K562 (cell line): ENCODE measurements around the gene LTA. TPM values are rescaled to one million over a fixed set of nuclear protein-coding genes. Genes with fewer than 3 reads are reported as not detected.
A peak's percentile ranks its signal among the peaks of the same experiment; 100 is the strongest.

ENCODE experiments used
- ATAC-seq: fragments of 200-7000 bp; cut with Tn5 transposase; 3 replicates; pipeline ENCODE4 v1.9.1; 2020; ENCODE audit warnings: moderate library complexity
- BruUV-seq: library from RNA; stranded (reverse); fragments of 400-500 nt; replicated peaks from 2 replicates; lab custom pipeline; 2021; lab: Mats Ljungman, UMichigan
- CTCF ChIA-PET: fragments of 300-600 bp; formaldehyde crosslinking; extraction: SDS; loops from one replicate; lab custom pipeline; 2021; ENCODE audit warnings: low intra/inter-chr PET ratio; lab: Yijun Ruan, JAX
- POLR2A ChIA-PET: fragments of 300-600, 350-650 bp; sonication (Branson Sonifier 250); formaldehyde crosslinking; extraction: SDS; loops from one replicate; lab custom pipeline; 2021; ENCODE audit warnings: antibody characterized with exemption, inconsistent platforms; lab: Yijun Ruan, JAX
- DNase-seq, 4 experiments: peaks; one replicate each; pipeline versions ENCODE4 v3.0.0 to v3.0.0-alpha.2; 2011 to 2018; ENCODE audit warnings: low spot score in 3 of 4, mixed read lengths in 3 of 4; ENCODE audit errors: extremely low read depth in 1 of 4
- FAIRE-seq: peaks from 2 replicates; lab custom pipeline; 2011; peaks lifted over from hg19 to GRCh38; lab: Jason Lieb, UNC
- H2AFZ ChIP-seq: 2 replicates; pipeline ENCODE4 v1.6.0; 2011; ENCODE audit warnings: low read depth, low read length, control low read depth, inconsistent platforms
- H3K27ac ChIP-seq: fragments of 200-600 bp; 3 replicates; pipeline ENCODE4 v1.8.0; 2011; ENCODE audit warnings: low read depth, mild to moderate bottlenecking, control low read depth, inconsistent platforms, low read length, moderate library complexity, mixed read lengths; ENCODE audit errors: extremely low read depth
- H3K27me3 ChIP-seq, 2 experiments: fragments of 300-600 bp in 1 of 2; 2 replicates in 1 of 2; 3 replicates in 1 of 2; pipeline versions ENCODE4 v1.6.0 to v1.8.0; 2011; ENCODE audit warnings: inconsistent platforms in 2 of 2, low read length in 2 of 2, mild to moderate bottlenecking in 1 of 2, mixed read lengths in 1 of 2, moderate library complexity in 1 of 2; ENCODE audit not compliant: control insufficient read depth in 2 of 2, insufficient read depth in 2 of 2
- H3K36me3 ChIP-seq: fragments of 300-600 bp; 3 replicates; pipeline ENCODE4 v1.8.0; 2011; ENCODE audit warnings: mild to moderate bottlenecking, low read length, inconsistent platforms; ENCODE audit not compliant: control insufficient read depth, insufficient read depth
- H3K4me1 ChIP-seq, 2 experiments: fragments of 200-600 bp in 1 of 2; replicated peaks in 1 of 2; 2 replicates in 1 of 2; 3 replicates in 1 of 2; pipeline versions ENCODE4 v1.5.1 to v1.8.0; 2011; ENCODE audit warnings: inconsistent platforms in 2 of 2, low read length in 2 of 2, mild to moderate bottlenecking in 1 of 2, mixed read lengths in 1 of 2, moderate library complexity in 1 of 2; ENCODE audit not compliant: control insufficient read depth in 2 of 2, insufficient read depth in 2 of 2
- H3K4me2 ChIP-seq: 2 replicates; pipeline ENCODE4 v1.6.1; 2011; ENCODE audit warnings: low read length, control low read depth, inconsistent platforms, mixed read lengths; ENCODE audit not compliant: insufficient read depth
- H3K4me3 ChIP-seq: fragments of 200-600 bp; sonication (generic), shearing (Covaris generic); 2 replicates; pipeline ENCODE4 v1.5.1; 2016; ENCODE audit warnings: control low read depth, inconsistent platforms
- H3K79me2 ChIP-seq: fragments of 200-600 bp; 3 replicates; pipeline ENCODE4 v1.8.0; 2011; ENCODE audit warnings: low read length, inconsistent platforms; ENCODE audit not compliant: control insufficient read depth, insufficient read depth
- H3K9ac ChIP-seq, 2 experiments: 2 replicates each; pipeline versions ENCODE4 v1.6.0 to v1.6.1; 2011; ENCODE audit warnings: low read depth in 2 of 2, low read length in 2 of 2, control low read depth in 1 of 2, inconsistent platforms in 1 of 2, mild to moderate bottlenecking in 1 of 2, mixed read lengths in 1 of 2; ENCODE audit not compliant: insufficient read depth in 1 of 2
- H3K9me1 ChIP-seq: one replicate; pipeline ENCODE4 v1.6.0; 2011; ENCODE audit warnings: inconsistent platforms, mild to moderate bottlenecking, low read length, moderate library complexity; ENCODE audit not compliant: control insufficient read depth, insufficient read depth
- H3K9me3 ChIP-seq: replicated peaks from 2 replicates; pipeline ENCODE4 v1.5.1; 2011; ENCODE audit warnings: low read depth, low read length, inconsistent platforms; ENCODE audit not compliant: control insufficient read depth, insufficient read depth
- H4K20me1 ChIP-seq: replicated peaks from 2 replicates; pipeline ENCODE4 v1.6.1; 2011; ENCODE audit warnings: low read length, inconsistent platforms, mixed read lengths; ENCODE audit not compliant: control insufficient read depth, insufficient read depth
- BHLHE40 ChIP-seq: IDR thresholded peaks from 2 replicates; pipeline ENCODE4 v1.6.1; 2011; ENCODE audit warnings: low read length, improper control_type of control experiment
- CCNT2 ChIP-seq: IDR thresholded peaks from 2 replicates; pipeline ENCODE4 v1.6.1; 2011; ENCODE audit warnings: borderline replicate concordance, low read depth, mild to moderate bottlenecking, moderate library complexity, mixed read lengths, low read length; ENCODE audit not compliant: insufficient read length; ENCODE audit errors: extremely low read depth
- DMBX1 ChIP-seq: fragments of 250-450 bp; sonication (Bioruptor Pico); IDR thresholded peaks from 2 replicates; pipeline ENCODE4 v1.8.0; 2022; ENCODE audit warnings: inconsistent platforms, mild to moderate bottlenecking, moderate library complexity, borderline replicate concordance
- ETV6 ChIP-seq, 3 experiments: fragments of 150-350 bp in 1 of 3; sonication (generic) in 1 of 3; formaldehyde crosslinking in 1 of 3; IDR thresholded peaks; 2 replicates each; pipeline versions ENCODE4 v1.6.1 to v1.8.0; 2014 to 2022; ENCODE audit warnings: borderline replicate concordance in 2 of 3, low read depth in 2 of 3, antibody characterized with exemption in 1 of 3, low read length in 1 of 3, mild to moderate bottlenecking in 1 of 3, missing genetic modification reagents in 1 of 3
- NFRKB ChIP-seq: fragments of 450-650 bp; IDR thresholded peaks from 2 replicates; pipeline ENCODE4 v1.6.1; 2016; ENCODE audit warnings: low read depth
- POLR2A ChIP-seq: fragments of 450-650 bp; conservative IDR thresholded peaks from 2 replicates; pipeline ENCODE4 v1.6.1; 2016
- POLR2AphosphoS2 ChIP-seq: IDR thresholded peaks from 2 replicates; pipeline ENCODE4 v1.6.1; 2012; ENCODE audit warnings: low read length, improper control_type of control experiment
- PRPF4 ChIP-seq: fragments of 200-400 bp; formaldehyde crosslinking; IDR thresholded peaks from one replicate; pipeline ENCODE4 v1.6.1; 2017; ENCODE audit warnings: low read length, low read depth, mild to moderate bottlenecking; ENCODE audit not compliant: insufficient read depth, poor library complexity, severe bottlenecking
- RBFOX2 ChIP-seq: fragments of 200-400 bp; formaldehyde crosslinking; IDR thresholded peaks from 2 replicates; pipeline ENCODE4 v1.6.1; 2017; ENCODE audit warnings: low read depth, mild to moderate bottlenecking, low read length, moderate library complexity
- SRSF7 ChIP-seq: fragments of 200-400 bp; formaldehyde crosslinking; optimal IDR thresholded peaks from 2 replicates; pipeline ENCODE3; 2017; ENCODE audit warnings: mild to moderate bottlenecking, low read depth, low read length
- ZNF175 ChIP-seq: fragments of 200-800 bp; sonication (Bioruptor generic); IDR thresholded peaks from 2 replicates; pipeline ENCODE4 v1.6.1; 2016; ENCODE audit warnings: low read depth, mild to moderate bottlenecking, missing genetic modification characterization, missing compliant biosample characterization
- ZZZ3 ChIP-seq: fragments of 450-650 bp; IDR thresholded peaks from 2 replicates; pipeline ENCODE4 v1.6.1; 2016; ENCODE audit warnings: antibody characterized with exemption, mild to moderate bottlenecking, moderate library complexity
- WGBS: fragments of 100-300 bp; shearing (Covaris generic); methylation state at CpG from one replicate; pipeline ENCODE4 v1.1.6; 2016; ENCODE audit warnings: low coverage, mixed read lengths; ENCODE audit not compliant: insufficient coverage; ENCODE audit errors: missing lambda C conversion rate; 5-methylcytosine and 5-hydroxymethylcytosine counted together
- in situ Hi-C: fragments of 300-500 bp; cut with MboI; formaldehyde crosslinking; loops from 4 replicates; pipeline ENCODE4 v1.15.0; 2018; ENCODE audit warnings: inconsistent platforms, mixed read lengths
- intact Hi-C: fragments of 100-400 bp; cut with micrococcal nuclease; formaldehyde crosslinking; loops from 2 replicates; pipeline ENCODE4 v1.14.2; 2022
- polyA plus RNA-seq, 8 experiments: library from polyadenylated mRNA; depleted of rRNA in 4 of 8; stranded (reverse) in 5 of 8; unstranded in 3 of 8; fragments of >200 nt; fragmentation: Nextera tagmentation in 2 of 8; fragmentation: Illumina TruSeq in 1 of 8; extraction: Ambion mirVana in 2 of 8; extraction: Trizol in 1 of 8; gene quantifications; 2 replicates each; pipeline versions ENCODE4 v1.2.1 to v1.2.3, GENCODE V29; 2011 to 2014; ENCODE audit warnings: inconsistent platforms in 1 of 8, missing spikeins in 1 of 8
- total RNA-seq, 7 experiments: library from RNA; depleted of rRNA in 6 of 7; stranded (reverse); fragments of >200 nt in 6 of 7; fragmentation: Illumina TruSeq in 2 of 7; extraction: Trizol in 2 of 7; gene quantifications; 2 replicates each; pipeline versions ENCODE4 v1.2.1 to v1.2.3, GENCODE V29; 2011 to 2021; ENCODE audit warnings: low replicate concordance in 1 of 7
- TF ChIP-seq, protein P1 (sequence below): fragments of 250-450 bp; sonication (Bioruptor Pico); IDR thresholded peaks from 2 replicates; pipeline ENCODE4 v1.8.0; 2021; ENCODE audit warnings: moderate library complexity, mild to moderate bottlenecking, inconsistent platforms
- TF ChIP-seq, protein P2 (sequence below): fragments of 450-650 bp; IDR thresholded peaks from 2 replicates; pipeline ENCODE4 v1.6.1; 2016; ENCODE audit warnings: antibody characterized with exemption
- TF ChIP-seq, protein P3 (sequence below): sonication (generic); formaldehyde crosslinking; IDR thresholded peaks from 2 replicates; pipeline ENCODE4 v1.8.0; 2022; ENCODE audit warnings: mild to moderate bottlenecking, missing genetic modification reagents, borderline replicate concordance

The LTA gene
- total and polyA plus RNA-seq, 9 of the 15 experiments (the other 6 are each of a cell fraction or from before 2014, with no cell fraction given) = 0.80 TPM; not detected in 8

DNA sequence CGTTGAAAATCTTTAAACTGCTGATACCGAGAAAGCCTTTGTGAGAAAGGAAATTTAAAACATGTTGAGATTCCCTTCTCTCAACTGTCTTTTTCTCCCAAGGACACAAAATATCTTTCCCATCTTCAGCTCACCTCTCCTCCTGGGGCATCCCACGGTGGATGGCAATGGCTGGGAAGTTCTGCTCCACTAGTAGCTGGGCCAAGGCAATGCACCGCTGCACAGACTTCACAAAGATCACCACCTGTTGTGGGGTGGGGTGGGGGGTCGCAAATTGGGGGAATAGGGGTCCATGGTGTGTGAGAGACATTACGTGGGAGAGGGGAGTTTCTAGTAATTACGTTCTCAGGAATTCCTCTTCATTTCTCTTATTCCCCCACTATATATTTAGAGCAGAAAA, 40.9 kb upstream of the LTA start:
- H2AFZ ChIP-seq = no peak overlapping the region
- H3K4me2 ChIP-seq = no peak overlapping the region
- no peak overlapping the region for H3K4me3 ChIP-seq
- H3K4me1 ChIP-seq = peaks cover 2 to 18% of the 10 kb centered on the region in 2 experiments
- no peak overlapping the region for H3K27ac ChIP-seq
- H3K27me3 ChIP-seq = no peaks in the 10 kb centered on the region
- POLR2A ChIA-PET = interaction anchor here (0.6 to 6.3 kb wide), 18 partner anchors 7 to 1307 kb away, joined by 3 to 107 read pairs (median 5); partner anchors contain the start of genes DDX39B, NFKBIL1 and TAP2
- H3K9me3 ChIP-seq = no peaks in the 10 kb centered on the region
- intact Hi-C loops (no loop called here), in situ Hi-C loops (loop anchor here (5.0 to 25.0 kb wide), 2 partner anchors 34 to 1431 kb away; partner anchors contain the start of genes BRD2, HLA-DMA and MICB)
- no peak for FAIRE-seq
- no peak overlapping the region for H3K9ac ChIP-seq
- 91% methylated on average over 7 of the region's 7 CpGs for WGBS
- ATAC-seq = no peak
- peaks cover 30% of the 10 kb centered on the region for H3K79me2 ChIP-seq
- BruUV-seq = no TSS peak
- H4K20me1 ChIP-seq = peaks cover 36% of the 10 kb centered on the region
- DNase-seq = no peak
- CTCF ChIA-PET = no interaction called here
- peaks cover 6% of the 10 kb centered on the region for H3K9me1 ChIP-seq
- peaks cover 67% of the 10 kb centered on the region for H3K36me3 ChIP-seq
- TF ChIP-seq POLR2A = peak; percentile 23; the same call in 1 of the 2 replicates
- no peak for TF ChIP-seq BHLHE40
- no peak for TF ChIP-seq NFRKB
- no peak for TF ChIP-seq ZNF175
- TF ChIP-seq RBFOX2 = peak; percentile 32; the same call in 1 of the 2 replicates
- TF ChIP-seq POLR2AphosphoS2 = 0 out of 2 replicates have a peak, but pooled peaks have one; percentile 27
- no peak for TF ChIP-seq CCNT2
- TF ChIP-seq DMBX1 = no peak
- no peak for TF ChIP-seq PRPF4
- TF ChIP-seq, protein P1, sequence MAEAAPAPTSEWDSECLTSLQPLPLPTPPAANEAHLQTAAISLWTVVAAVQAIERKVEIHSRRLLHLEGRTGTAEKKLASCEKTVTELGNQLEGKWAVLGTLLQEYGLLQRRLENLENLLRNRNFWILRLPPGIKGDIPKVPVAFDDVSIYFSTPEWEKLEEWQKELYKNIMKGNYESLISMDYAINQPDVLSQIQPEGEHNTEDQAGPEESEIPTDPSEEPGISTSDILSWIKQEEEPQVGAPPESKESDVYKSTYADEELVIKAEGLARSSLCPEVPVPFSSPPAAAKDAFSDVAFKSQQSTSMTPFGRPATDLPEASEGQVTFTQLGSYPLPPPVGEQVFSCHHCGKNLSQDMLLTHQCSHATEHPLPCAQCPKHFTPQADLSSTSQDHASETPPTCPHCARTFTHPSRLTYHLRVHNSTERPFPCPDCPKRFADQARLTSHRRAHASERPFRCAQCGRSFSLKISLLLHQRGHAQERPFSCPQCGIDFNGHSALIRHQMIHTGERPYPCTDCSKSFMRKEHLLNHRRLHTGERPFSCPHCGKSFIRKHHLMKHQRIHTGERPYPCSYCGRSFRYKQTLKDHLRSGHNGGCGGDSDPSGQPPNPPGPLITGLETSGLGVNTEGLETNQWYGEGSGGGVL (CRISPR knock-in tag) = no peak
- no peak for TF ChIP-seq SRSF7
- TF ChIP-seq, protein P2, sequence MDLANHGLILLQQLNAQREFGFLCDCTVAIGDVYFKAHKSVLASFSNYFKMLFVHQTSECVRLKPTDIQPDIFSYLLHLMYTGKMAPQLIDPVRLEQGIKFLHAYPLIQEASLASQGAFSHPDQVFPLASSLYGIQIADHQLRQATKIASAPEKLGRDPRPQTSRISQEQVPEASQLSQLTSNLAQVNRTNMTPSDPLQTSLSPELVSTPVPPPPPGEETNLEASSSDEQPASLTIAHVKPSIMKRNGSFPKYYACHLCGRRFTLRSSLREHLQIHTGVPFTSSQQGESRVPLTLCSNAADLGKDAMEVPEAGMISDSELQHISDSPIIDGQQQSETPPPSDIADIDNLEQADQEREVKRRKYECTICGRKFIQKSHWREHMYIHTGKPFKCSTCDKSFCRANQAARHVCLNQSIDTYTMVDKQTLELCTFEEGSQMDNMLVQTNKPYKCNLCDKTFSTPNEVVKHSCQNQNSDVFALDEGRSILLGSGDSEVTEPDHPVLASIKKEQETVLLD = no peak
- TF ChIP-seq, protein P3, sequence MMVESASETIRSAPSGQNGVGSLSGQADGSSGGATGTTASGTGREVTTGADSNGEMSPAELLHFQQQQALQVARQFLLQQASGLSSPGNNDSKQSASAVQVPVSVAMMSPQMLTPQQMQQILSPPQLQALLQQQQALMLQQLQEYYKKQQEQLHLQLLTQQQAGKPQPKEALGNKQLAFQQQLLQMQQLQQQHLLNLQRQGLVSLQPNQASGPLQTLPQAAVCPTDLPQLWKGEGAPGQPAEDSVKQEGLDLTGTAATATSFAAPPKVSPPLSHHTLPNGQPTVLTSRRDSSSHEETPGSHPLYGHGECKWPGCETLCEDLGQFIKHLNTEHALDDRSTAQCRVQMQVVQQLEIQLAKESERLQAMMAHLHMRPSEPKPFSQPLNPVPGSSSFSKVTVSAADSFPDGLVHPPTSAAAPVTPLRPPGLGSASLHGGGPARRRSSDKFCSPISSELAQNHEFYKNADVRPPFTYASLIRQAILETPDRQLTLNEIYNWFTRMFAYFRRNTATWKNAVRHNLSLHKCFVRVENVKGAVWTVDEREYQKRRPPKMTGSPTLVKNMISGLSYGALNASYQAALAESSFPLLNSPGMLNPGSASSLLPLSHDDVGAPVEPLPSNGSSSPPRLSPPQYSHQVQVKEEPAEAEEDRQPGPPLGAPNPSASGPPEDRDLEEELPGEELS (CRISPR knock-in tag) = no peak
- TF ChIP-seq ZZZ3 = no peak
- no peak for TF ChIP-seq ETV6 (IDR thresholded peaks at IDR 0.05; ENCODE audit: borderline replicate concordance in 1 of 2, low read depth in 2 of 2, low read length in 1 of 2)
- TF ChIP-seq ETV6 (CRISPR knock-in tag; IDR thresholded peaks at IDR 0.05; ENCODE audit: borderline replicate concordance) = no peak
